IgD-negative memory B cell (primary cell): ENCODE data around the gene SPEG. TPM values are rescaled to one million over a fixed set of nuclear protein-coding genes. Genes with fewer than 3 reads are reported as not detected.

Source experiments
- H3K27ac Mint-ChIP-seq, 3 donors: one replicate each; pipeline ENCODE4 v1.8.0; 2020 to 2022; ENCODE audit warnings: mild to moderate bottlenecking in 3 of 3, mixed read lengths in 3 of 3, moderate library complexity in 1 of 3
- H3K27me3 Mint-ChIP-seq: one replicate; pipeline ENCODE4 v1.8.0; 2021; ENCODE audit warnings: mixed read lengths
- H3K36me3 Mint-ChIP-seq: one replicate; pipeline ENCODE4 v1.8.0; 2020; ENCODE audit warnings: mild to moderate bottlenecking, mixed read lengths
- H3K4me1 Mint-ChIP-seq, 3 donors: one replicate each; pipeline ENCODE4 v1.8.0; 2020 to 2022; ENCODE audit warnings: mixed read lengths in 3 of 3, mild to moderate bottlenecking in 1 of 3
- H3K4me3 Mint-ChIP-seq, 4 donors: one replicate each; pipeline ENCODE4 v1.8.0; 2020 to 2022; ENCODE audit warnings: mild to moderate bottlenecking in 4 of 4, mixed read lengths in 4 of 4, moderate library complexity in 3 of 4
- H3K9me3 Mint-ChIP-seq, 3 donors: one replicate each; pipeline ENCODE4 v1.8.0; 2020 to 2021; ENCODE audit warnings: mixed read lengths in 3 of 3, mild to moderate bottlenecking in 1 of 3
- polyA plus RNA-seq: library from polyadenylated mRNA; unstranded; fragments of 300-500 nt; fragmentation: Illumina TruSeq; gene quantifications from one replicate; pipeline ENCODE4 v1.2.3, GENCODE V29; 2021

The SPEG gene
- polyA plus RNA-seq, 1 donor from 2014 or later, result not detected

DNA sequence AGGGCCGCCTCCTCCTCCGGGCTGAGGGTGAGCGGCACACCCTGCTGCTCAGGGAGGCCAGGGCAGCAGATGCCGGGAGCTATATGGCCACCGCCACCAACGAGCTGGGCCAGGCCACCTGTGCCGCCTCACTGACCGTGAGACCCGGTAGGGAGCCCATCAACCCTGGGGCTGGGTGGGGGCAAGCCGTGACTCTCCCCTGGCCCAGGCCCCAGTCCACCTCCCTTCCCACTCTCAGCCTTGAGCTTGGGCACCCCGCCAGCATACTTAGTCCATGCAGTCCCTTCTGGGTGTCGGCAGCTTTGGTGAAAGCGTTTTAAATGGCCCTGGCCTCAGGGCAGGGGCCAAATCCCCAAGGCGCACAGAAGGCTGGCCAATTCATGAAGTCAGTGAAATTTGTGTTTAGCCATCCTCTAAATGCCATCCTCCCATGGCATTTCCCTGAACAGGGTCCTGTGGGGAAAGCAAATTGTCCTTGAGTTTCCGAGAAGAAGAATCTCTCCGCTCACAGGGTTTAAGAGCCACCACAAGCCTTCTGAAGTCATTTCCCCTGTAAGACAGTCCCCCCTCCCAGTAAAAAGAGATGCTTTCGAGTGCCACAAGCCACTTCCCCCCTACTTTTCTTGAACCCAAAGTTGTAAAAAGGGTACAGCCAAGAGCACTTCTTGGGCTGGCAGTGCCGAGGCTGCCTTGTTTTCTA lies 17.2 kb downstream of the SPEG start:
- Mint-ChIP-seq H3K4me3 (no peak overlapping the region), H3K27ac (no peak overlapping the region), H3K4me1 (peaks cover 0 to 4% (median 0%) of the 10 kb centered on the region in 3 donors), H3K36me3 (no peaks in the 10 kb centered on the region), H3K27me3 (peaks cover 41% of the 10 kb centered on the region), H3K9me3 (no peaks in the 10 kb centered on the region)

DNA sequence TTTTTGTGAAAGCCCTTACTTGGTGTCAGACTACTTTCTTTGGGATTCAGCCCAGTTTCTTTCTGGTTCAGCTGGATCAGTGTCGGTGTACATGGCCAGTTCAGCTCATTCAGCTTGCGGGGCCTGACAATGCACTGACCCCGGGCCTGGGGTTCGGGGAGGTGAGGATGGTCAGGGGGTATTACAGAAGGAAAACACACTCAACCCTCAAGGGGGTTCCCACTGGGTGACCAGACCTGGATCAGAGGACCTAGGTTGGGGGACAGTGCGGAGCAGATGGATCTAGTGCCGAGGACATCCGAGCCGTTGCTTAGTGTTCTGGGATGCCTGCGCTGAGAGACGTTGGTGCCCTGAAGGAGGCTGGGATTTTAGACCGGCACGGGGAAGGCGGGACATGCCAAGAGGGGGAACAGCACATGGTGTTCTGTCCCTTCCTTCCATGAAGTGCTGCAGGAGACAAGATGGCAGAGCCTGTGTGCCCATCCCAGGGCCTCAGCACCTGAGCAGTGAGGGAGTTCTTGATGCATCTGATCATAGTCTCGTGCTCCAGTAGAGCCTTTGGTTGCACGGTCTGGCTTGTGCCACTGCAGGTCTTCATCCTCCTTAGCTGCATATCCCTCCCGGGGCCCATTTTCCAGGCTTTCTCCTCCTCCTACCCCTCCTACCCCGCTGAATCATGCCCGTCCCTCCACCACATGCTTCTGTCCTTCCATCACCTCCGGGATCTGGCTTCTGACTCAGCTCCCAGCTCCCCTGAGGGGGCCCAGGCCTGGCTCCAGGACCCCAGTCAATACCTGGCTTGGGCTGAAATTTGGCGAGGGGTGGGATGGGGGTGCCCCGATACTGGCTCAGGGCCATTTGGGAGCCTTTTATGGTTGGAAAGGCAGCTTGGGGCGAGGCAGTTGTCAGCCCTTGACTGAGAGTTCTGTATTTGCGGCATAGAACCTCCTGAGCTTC lies 18.0 kb downstream of the SPEG start:
- Mint-ChIP-seq H3K27ac (peak overlapping the region in 1 of 3 donors; percentile 55), H3K9me3 (no peaks in the 10 kb centered on the region), H3K27me3 (peaks cover 41% of the 10 kb centered on the region), H3K36me3 (no peaks in the 10 kb centered on the region), H3K4me3 (no peak overlapping the region), H3K4me1 (peaks cover 0 to 4% (median 0%) of the 10 kb centered on the region in 3 donors)

DNA sequence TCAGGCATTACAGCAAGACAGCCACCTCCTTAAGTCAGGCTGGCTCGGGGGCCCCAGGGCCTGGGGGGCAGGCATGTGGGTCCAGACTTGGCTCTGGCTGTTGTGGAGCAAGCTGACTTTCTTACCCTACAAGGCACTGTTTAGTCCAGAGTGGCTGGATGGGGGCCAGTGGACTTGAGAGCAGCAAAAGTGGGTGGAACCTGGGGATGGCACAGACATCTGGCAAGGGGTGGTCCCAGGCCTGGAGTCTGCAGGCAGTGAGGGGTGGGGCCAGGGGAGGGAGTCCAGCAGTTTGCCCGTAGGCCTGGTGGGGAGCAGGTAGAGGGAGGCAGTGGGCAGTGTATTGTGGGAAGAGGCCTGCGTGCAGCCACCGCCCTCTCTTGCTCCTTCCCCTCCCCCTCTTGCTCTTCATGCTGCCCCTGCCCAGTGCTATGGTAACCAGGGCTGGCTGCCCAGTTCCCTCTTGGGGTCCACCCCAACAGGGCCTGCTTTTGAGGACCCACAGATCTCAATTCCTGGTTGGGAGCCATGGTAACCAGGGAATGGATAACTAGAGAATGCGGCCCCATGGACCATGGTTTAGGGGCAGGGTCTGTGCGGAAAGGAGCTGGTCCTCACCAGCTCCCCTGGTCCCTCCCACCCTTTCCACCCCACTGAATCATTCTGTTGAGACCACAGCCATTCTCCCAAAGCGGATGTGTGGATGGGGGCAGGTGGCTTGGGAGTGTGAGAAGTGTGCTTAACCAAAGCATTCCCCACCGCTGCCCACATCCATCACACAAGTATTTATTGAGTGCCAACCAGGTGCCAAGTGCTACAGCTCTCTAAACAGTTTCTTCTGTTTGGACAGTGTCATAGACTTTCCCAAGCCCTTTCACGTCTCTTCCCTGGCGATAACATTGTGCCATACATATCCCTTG lies 19.3 kb downstream of the SPEG start:
- H3K4me3 Mint-ChIP-seq, result no peak overlapping the region
- H3K4me1 Mint-ChIP-seq, result peaks cover 0 to 4% (median 0%) of the 10 kb centered on the region in 3 donors
- H3K36me3 Mint-ChIP-seq, result peaks cover 2% of the 10 kb centered on the region
- H3K9me3 Mint-ChIP-seq, result no peaks in the 10 kb centered on the region
- peaks cover 44% of the 10 kb centered on the region for H3K27me3 Mint-ChIP-seq
- no peak overlapping the region for H3K27ac Mint-ChIP-seq

DNA sequence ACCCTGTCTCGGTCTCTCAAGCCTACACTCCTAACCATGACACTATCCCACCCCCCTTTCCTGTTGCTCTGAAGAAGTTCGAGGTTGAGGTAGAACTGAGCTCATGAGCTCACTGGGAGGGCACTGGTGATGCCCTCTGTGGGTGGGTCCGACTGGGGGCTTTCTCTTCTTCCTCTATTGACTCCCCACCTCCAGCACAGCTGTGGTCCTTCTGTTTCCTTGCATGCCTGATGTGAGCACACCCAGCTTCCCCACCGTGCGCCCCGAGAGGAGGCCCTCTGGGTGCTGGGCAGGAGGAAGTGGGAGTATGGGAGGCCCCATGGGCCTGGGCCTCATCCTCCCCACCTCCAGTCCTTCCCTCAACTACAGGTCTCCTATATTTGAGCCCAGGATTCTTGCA lies 20.9 kb downstream of the SPEG start:
- no peak overlapping the region for H3K4me3 Mint-ChIP-seq
- H3K9me3 Mint-ChIP-seq, result no peaks in the 10 kb centered on the region
- H3K27me3 Mint-ChIP-seq, result peaks cover 37% of the 10 kb centered on the region
- H3K4me1 Mint-ChIP-seq, result no peaks in the 10 kb centered on the region
- peaks cover 2% of the 10 kb centered on the region for H3K36me3 Mint-ChIP-seq
- no peak overlapping the region for H3K27ac Mint-ChIP-seq

DNA sequence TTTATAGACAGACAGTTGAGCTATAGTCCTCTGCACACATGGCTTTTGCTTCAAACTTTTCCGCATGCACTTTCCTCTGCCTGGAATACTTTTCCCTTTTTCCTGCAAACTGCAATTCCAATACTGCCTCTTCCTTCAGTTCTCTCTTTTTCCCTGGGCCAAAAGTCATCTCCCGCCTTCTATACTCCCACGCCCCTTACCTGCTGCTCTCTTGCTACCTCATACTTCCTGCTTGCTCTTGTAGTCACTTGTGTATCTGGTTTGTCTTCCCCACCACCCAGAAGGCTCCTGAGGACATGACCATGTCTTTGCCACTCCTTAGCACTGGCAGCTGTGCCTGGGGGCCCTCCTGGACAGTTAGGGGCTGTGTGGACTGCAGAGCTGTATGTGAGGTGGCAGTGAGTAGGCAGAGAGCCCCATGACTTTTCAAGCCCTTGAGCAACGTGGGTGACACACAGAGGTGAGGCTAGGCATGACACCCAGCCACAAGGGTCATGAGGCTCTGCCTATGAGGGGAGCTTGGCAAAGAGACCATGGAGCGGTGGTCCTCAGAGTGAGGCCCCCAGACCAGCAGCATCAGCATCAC lies 23.2 kb downstream of the SPEG start:
- H3K27ac Mint-ChIP-seq, result no peak overlapping the region
- H3K4me1 Mint-ChIP-seq, result no peaks in the 10 kb centered on the region
- no peak overlapping the region for H3K4me3 Mint-ChIP-seq
- peaks cover 2% of the 10 kb centered on the region for H3K36me3 Mint-ChIP-seq
- peaks cover 0 to 2% (median 0%) of the 10 kb centered on the region in 3 donors for H3K9me3 Mint-ChIP-seq
- peaks cover 19% of the 10 kb centered on the region for H3K27me3 Mint-ChIP-seq

DNA sequence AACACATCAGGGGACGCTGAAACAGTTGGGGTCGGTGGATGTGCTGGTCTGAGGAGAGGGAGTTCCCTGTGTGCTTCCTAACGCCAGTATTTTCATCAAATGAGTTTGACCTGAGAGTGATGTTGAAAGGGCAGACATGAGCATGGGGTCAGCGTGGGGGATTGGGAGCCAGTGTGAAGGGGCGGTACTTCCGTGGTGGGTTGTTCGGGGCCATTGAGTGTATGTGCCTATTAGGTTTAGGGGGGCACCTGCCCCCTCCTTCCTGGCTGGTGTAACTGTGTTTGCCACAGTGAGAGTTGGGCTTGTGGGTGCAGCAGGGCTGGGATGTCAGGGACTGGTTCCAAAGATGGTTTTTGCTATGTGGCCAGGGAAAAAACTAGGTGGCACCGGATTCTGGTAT lies 24.4 kb downstream of the SPEG start:
- H3K4me3 Mint-ChIP-seq, result no peak overlapping the region
- no peaks in the 10 kb centered on the region for H3K4me1 Mint-ChIP-seq
- H3K27me3 Mint-ChIP-seq, result peaks cover 16% of the 10 kb centered on the region
- peaks cover 2% of the 10 kb centered on the region for H3K36me3 Mint-ChIP-seq
- H3K27ac Mint-ChIP-seq, result no peak overlapping the region
- peaks cover 0 to 2% (median 0%) of the 10 kb centered on the region in 3 donors for H3K9me3 Mint-ChIP-seq

DNA sequence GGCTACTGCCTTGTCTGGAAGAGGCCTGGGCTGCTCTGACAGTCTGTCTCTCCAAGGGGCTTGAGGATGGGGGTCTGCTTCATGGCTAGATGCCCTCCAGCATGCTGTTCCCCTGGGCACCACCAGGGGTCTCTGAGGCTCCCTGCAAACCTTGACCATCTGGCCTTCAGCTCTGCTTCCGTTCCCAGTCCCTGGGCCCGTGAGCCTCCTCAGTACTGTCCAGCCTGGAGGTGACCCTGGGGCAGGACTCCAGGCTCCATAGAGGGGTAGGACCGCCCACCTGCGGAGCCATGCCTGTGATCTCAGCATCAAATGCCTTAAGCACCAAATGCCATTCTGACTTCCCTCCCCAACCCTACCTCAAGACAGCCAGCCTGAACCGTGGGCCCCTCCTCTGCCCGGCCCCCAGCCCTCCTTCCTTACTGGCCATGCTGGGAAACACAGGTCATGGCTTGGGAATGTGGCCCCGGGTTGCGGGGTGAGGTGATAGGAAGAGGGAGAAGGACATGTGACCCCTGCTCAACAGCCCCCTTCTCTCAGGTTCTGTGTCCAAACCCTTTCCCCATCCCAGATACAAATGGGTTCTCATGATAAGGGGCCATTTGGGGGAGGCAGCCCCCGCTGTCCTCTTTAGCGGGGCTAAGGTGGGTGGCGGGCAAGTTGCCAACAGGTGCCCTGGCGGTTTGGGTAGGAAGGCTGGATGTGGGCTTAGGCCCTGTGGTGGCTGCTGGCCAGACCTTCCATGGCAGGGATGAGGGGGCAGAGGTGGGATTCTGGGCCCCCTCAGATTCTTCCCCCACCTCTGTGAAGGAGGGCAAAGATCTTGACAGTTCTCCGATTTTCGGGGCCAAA lies 25.0 kb downstream of the SPEG start:
- Mint-ChIP-seq H3K4me1 (no peaks in the 10 kb centered on the region), H3K27me3 (peaks cover 15% of the 10 kb centered on the region), H3K4me3 (peak overlapping the region in 1 of 4 donors; percentile 65), H3K9me3 (peaks cover 0 to 2% (median 0%) of the 10 kb centered on the region in 3 donors), H3K27ac (no peak overlapping the region), H3K36me3 (peaks cover 2% of the 10 kb centered on the region)

DNA sequence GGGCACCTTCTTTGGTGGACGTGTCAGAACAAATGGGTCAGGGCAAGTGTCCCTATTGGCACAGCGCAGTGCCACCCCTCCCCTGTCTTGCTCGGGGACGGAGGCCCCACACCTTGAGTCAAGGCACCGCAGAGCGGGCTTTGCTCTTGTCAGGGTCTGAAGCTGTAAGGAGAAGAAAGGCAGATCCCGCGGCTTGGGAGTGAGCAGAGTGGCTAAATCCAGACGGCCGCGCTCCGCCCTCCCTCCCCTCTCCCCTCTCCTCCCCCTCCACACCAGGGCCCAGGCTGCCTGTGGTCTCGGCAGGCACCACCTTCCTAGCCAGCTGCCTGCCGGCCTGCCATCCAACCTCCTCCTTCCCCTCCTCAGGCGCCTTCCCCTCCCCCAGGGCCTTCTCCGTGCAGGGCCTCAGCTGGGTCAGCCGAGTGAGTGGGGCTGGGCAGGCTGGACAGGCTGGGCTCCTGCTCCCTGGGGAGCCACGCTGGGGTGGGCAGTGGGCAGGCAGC lies 25.8 kb downstream of the SPEG start:
- Mint-ChIP-seq H3K4me3 (no peak overlapping the region), H3K9me3 (peaks cover 0 to 2% (median 0%) of the 10 kb centered on the region in 3 donors), H3K27me3 (peaks cover 15% of the 10 kb centered on the region), H3K27ac (no peak overlapping the region), H3K4me1 (no peaks in the 10 kb centered on the region), H3K36me3 (peaks cover 3% of the 10 kb centered on the region)

DNA sequence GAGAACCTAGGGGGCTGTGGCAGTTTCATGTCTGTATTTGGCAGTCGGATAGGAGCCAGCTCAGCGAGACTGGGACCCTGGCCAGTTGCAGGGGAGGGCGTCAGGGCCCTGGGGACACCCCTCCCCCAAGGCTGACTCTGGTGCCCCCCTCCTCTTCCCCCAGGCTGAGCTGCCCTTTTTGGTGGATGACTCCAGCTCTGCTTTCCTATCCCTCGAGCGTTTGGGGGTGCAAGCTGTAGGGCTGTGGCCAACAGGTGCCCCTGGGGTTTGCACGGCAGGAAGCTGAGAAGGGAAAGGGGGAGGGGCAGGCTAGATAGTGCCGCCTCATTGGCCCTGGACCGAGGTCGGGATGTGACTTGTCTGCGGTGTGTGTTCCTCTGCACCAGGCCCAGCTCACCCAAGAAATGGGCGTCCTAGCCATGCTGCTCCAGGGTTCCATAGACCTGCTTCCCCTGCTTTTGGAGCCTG lies 26.4 kb downstream of the SPEG start:
- H3K9me3 Mint-ChIP-seq, result peaks cover 0 to 2% (median 0%) of the 10 kb centered on the region in 3 donors
- peaks cover 3% of the 10 kb centered on the region for H3K36me3 Mint-ChIP-seq
- no peak overlapping the region for H3K27ac Mint-ChIP-seq
- H3K4me3 Mint-ChIP-seq, result no peak overlapping the region
- H3K4me1 Mint-ChIP-seq, result no peaks in the 10 kb centered on the region
- peaks cover 9% of the 10 kb centered on the region for H3K27me3 Mint-ChIP-seq

DNA sequence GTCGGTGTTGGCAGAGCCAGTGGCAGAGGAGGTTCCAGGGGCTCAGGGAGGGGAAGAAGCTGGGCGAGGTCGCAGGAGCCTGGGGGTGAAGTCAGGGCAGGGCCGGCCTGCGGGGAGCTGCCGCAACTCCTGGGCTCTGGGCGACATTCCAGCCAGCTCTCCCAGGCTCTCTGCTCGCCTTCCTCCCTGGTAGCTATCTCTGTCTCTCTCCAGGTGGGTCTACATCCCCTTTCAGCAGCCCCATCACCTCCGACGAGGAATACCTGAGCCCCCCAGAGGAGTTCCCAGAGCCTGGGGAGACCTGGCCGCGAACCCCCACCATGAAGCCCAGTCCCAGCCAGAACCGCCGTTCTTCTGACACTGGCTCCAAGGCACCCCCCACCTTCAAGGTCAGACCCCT lies 27.0 kb downstream of the SPEG start:
- H3K27ac Mint-ChIP-seq, result no peak overlapping the region
- H3K4me3 Mint-ChIP-seq, result no peak overlapping the region
- peaks cover 3% of the 10 kb centered on the region for H3K36me3 Mint-ChIP-seq
- H3K27me3 Mint-ChIP-seq, result peaks cover 6% of the 10 kb centered on the region
- peaks cover 0 to 2% (median 0%) of the 10 kb centered on the region in 3 donors for H3K9me3 Mint-ChIP-seq
- no peaks in the 10 kb centered on the region for H3K4me1 Mint-ChIP-seq

DNA sequence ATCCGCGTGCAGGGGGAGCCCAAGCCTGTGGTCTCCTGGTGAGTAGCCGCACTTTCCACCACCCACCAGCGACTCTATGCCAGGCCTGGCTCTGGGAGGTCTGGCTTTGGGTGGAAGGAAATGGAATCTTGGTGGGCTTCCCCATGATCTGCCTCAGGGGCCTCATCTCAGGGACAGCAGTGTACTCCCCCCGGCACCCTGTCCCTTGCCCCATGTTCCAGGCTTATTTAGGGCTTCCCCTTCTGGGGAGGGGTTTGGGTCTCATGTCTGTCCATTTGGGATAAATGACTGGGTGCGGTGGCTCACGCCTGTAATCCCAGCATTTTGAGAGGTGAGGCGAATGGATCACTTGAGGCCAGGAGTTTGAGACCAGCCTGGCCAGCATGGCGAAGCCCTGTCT lies 27.7 kb downstream of the SPEG start:
- no peak overlapping the region for H3K4me3 Mint-ChIP-seq
- H3K9me3 Mint-ChIP-seq, result peaks cover 0 to 2% (median 0%) of the 10 kb centered on the region in 3 donors
- H3K27ac Mint-ChIP-seq, result no peak overlapping the region
- H3K36me3 Mint-ChIP-seq, result peaks cover 3% of the 10 kb centered on the region
- no peaks in the 10 kb centered on the region for H3K4me1 Mint-ChIP-seq
- peaks cover 6% of the 10 kb centered on the region for H3K27me3 Mint-ChIP-seq

DNA sequence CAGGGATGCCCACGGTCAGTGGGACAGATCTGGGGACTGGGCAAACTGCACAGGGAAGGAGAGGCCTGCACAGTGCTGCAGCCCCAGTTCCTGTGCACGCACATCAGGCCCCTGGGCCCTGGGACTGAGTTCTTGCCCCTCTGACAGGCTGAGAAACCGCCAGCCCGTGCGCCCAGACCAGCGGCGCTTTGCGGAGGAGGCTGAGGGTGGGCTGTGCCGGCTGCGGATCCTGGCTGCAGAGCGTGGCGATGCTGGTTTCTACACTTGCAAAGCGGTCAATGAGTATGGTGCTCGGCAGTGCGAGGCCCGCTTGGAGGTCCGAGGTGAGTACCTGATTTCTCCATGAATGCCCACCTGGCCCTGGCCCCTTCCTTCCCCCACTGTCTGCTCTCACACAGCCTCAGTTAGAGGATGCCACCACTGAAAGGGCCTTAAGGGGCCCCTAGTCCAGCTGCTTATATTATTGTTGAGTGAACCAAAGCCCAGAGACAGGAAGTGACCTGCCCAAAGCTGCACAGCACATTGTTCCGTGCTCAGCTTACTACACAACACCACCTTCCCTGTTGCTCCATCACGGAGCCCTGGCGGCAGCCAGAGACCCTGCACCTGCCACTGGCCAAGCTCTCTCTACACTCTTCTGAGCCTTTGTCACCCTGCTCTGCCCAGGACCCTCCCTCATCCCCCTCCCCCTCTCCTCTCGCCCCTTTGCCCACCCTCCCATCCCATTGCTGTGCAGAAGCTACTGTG lies 29.8 kb downstream of the SPEG start:
- no peaks in the 10 kb centered on the region for H3K4me1 Mint-ChIP-seq
- H3K27me3 Mint-ChIP-seq, result peaks cover under 1% of the 10 kb centered on the region
- peaks cover 1% of the 10 kb centered on the region for H3K36me3 Mint-ChIP-seq
- peaks cover 0 to 2% (median 0%) of the 10 kb centered on the region in 3 donors for H3K9me3 Mint-ChIP-seq
- H3K4me3 Mint-ChIP-seq, result no peak overlapping the region
- H3K27ac Mint-ChIP-seq, result no peak overlapping the region
